Activated CD4-positive, alpha-beta T cell treated with anti-CD3 and anti-CD28 coated beads for 36 hours (primary cell): ENCODE data around the gene ZBP1. TPM values are rescaled to one million over a fixed set of nuclear protein-coding genes. Genes with fewer than 3 reads are reported as not detected.

Experiments used
- ATAC-seq: fragments of 200-7000 bp; cut with Tn5 transposase; one replicate; pipeline ENCODE4 v1.10.0; 2021; ENCODE audit warnings: mild to moderate bottlenecking, moderate library complexity
- CTCF ChIA-PET: fragments of 350-600 bp; sonication (Branson Sonifier 250); formaldehyde crosslinking; loops from one replicate; lab custom pipeline; 2021; ENCODE audit warnings: antibody characterized with exemption; lab: Charles Lee
- POLR2A ChIA-PET: fragments of 350-600 bp; sonication (Branson Sonifier 250); formaldehyde crosslinking; loops from one replicate; lab custom pipeline; 2021; ENCODE audit warnings: antibody characterized with exemption, inconsistent platforms; lab: Charles Lee
- DNase-seq: peaks from one replicate; pipeline ENCODE4 v3.0.0-alpha.2; 2020
- H3K27ac Mint-ChIP-seq: one replicate; pipeline ENCODE4 v1.8.0; 2021; ENCODE audit warnings: mixed read lengths
- H3K27me3 Mint-ChIP-seq: one replicate; pipeline ENCODE4 v1.8.0; 2021; ENCODE audit warnings: mixed read lengths
- H3K36me3 Mint-ChIP-seq: one replicate; pipeline ENCODE4 v1.8.0; 2021; ENCODE audit warnings: low read depth, mixed read lengths
- H3K4me1 Mint-ChIP-seq: one replicate; pipeline ENCODE4 v1.8.0; 2021; ENCODE audit warnings: mixed read lengths
- H3K4me3 Mint-ChIP-seq: one replicate; pipeline ENCODE4 v1.8.0; 2021; ENCODE audit warnings: mild to moderate bottlenecking, moderate library complexity, mixed read lengths
- H3K9me3 Mint-ChIP-seq: one replicate; pipeline ENCODE4 v1.8.0; 2021; ENCODE audit warnings: low read depth, mixed read lengths
- intact Hi-C, 2 experiments: fragments of 100-400 bp; cut with DNase I in 1 of 2; cut with micrococcal nuclease in 1 of 2; formaldehyde crosslinking; loops; one replicate each; pipeline versions ENCODE4 v1.14.2 to v1.15.1; 2022 to 2024; cut with DNase I, micrococcal nuclease
- total RNA-seq, 2 experiments: library from RNA; stranded (reverse); gene quantifications; one replicate each; pipeline ENCODE4 v1.2.3, GENCODE V29; 2021

The ZBP1 gene
- total RNA-seq, 2 experiments from 2014 or later: 0.30 to 1.4 TPM

DNA sequence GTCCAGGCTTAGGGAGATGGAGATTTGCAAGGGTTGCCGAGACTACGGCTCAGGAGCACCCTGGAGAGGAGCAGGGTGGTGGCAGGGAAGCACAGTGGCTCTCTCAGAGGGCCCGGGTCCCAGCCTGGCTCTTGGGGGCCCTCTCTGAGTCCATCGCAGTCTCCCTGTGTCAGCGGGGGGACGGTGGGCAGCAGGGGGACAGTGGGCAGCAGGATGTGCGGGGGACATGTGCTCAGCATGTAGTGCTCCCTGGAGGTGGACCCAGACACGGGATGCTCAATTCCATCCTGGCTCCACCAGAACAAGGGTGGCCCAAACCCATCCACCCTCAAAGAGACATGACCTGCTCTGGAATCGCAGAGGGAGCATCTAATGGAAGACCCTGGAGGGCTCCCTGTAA is 43.0 kb upstream of the ZBP1 start:
- H3K27ac Mint-ChIP-seq: no peak overlapping the region
- H3K27me3 Mint-ChIP-seq: no peaks in the 10 kb centered on the region
- POLR2A ChIA-PET: no interaction called here
- peaks cover 5% of the 10 kb centered on the region for H3K4me1 Mint-ChIP-seq
- no peaks in the 10 kb centered on the region for H3K9me3 Mint-ChIP-seq
- intact Hi-C loops: no loop called here
- CTCF ChIA-PET: no interaction called here
- H3K36me3 Mint-ChIP-seq: no peaks in the 10 kb centered on the region
- no peak overlapping the region for H3K4me3 Mint-ChIP-seq
- DNase-seq (peak; percentile 0), ATAC-seq (no peak)

GRCh38 chr20:57662456-57663240 is 42.4 kb upstream of the ZBP1 start:
- intact Hi-C loops: no loop called here
- no peak overlapping the region for H3K4me3 Mint-ChIP-seq
- CTCF ChIA-PET: no interaction called here
- DNase-seq (peak; percentile 0), ATAC-seq (no peak)
- H3K9me3 Mint-ChIP-seq: no peaks in the 10 kb centered on the region
- peaks cover 11% of the 10 kb centered on the region for H3K4me1 Mint-ChIP-seq
- no peaks in the 10 kb centered on the region for H3K36me3 Mint-ChIP-seq
- no peak overlapping the region for H3K27ac Mint-ChIP-seq
- H3K27me3 Mint-ChIP-seq: no peaks in the 10 kb centered on the region
- POLR2A ChIA-PET: no interaction called here

DNA sequence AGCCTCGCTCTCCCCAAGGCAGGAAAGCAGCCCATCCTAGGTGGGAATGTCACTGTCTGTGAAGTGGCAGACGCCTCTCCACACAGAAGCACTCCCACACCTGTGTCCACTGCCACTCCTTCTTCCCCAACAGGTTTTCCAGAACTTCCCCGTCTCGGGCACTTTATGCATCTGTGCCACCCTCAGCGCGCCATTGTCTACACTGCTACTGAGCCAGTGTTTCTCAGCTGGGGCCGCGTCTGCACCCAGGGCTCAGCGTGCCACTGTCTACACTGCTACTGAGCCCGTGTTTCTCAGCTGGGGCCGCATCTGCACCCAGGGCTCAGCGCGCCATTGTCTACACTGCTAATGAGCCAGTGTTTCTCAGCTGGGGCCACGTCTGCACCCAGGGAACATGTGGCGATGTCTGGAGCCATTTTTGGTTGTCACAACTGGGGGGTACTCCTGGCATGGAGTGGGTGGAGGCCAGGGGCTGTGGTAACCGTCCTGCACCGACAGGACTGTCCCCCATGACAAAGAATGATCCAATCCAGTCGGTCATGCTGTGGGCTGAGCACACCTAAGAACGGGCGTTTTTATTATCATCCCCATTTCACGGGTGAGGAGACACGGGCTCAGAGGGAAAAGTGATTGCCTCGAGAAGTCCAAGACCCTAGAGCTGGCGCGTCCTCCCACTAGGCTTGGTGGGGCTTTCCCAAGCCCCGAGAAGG is 41.7 kb upstream of the ZBP1 start:
- ATAC-seq (no peak), DNase-seq (no peak)
- POLR2A ChIA-PET: no interaction called here
- Mint-ChIP-seq H3K27me3 (no peaks in the 10 kb centered on the region), H3K27ac (no peak overlapping the region), H3K9me3 (no peaks in the 10 kb centered on the region), H3K4me1 (peaks cover 16% of the 10 kb centered on the region), H3K4me3 (no peak overlapping the region), H3K36me3 (no peaks in the 10 kb centered on the region)
- intact Hi-C loops: no loop called here
- CTCF ChIA-PET: no interaction called here

- H3K4me3 Mint-ChIP-seq: no peak overlapping the region
- H3K36me3 Mint-ChIP-seq: no peaks in the 10 kb centered on the region
- ATAC-seq (no peak), DNase-seq (peak; percentile 2)
- ChIA-PET CTCF (no interaction called here), POLR2A (no interaction called here)
- H3K27ac Mint-ChIP-seq: no peak overlapping the region
- no peaks in the 10 kb centered on the region for H3K27me3 Mint-ChIP-seq
- intact Hi-C loops: no loop called here
- no peaks in the 10 kb centered on the region for H3K9me3 Mint-ChIP-seq
- H3K4me1 Mint-ChIP-seq: peaks cover 16% of the 10 kb centered on the region
These were observed 40.9 kb upstream of the ZBP1 start for GRCh38 chr20:57660922-57661745.

DNA sequence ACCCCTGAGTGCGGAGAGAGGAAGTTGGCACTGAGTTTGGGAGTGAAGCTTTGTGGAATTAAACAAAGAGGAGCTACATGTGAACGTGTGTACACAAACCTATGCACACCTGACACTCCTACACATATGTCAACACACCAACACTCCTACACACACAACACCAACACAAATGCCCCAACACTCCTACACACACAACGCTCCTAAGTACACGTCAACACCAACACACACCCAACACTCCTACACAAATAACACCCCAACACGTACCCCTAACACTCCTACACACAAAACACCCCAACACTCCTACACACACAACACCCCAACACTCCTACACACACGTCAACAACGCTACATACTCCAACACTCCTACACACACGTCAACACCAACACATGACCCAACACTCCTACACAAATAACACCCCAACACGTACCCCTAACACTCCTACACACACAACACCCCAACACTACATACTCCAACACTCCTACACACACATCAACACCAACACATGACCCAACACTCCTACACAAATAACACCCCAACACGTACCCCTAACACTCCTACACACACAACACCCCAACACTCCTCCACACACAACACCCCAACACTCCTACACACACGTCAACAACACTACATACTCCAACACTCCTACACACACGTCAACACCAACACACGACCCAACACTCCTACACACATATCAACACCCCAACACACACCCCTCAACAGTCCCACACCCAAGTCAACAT is 40.1 kb upstream of the ZBP1 start:
- peaks cover 16% of the 10 kb centered on the region for H3K4me1 Mint-ChIP-seq
- no peak for DNase-seq
- intact Hi-C loops: no loop called here
- no peaks in the 10 kb centered on the region for H3K27me3 Mint-ChIP-seq
- H3K4me3 Mint-ChIP-seq: no peak overlapping the region
- H3K36me3 Mint-ChIP-seq: no peaks in the 10 kb centered on the region
- ATAC-seq: no peak
- no peaks in the 10 kb centered on the region for H3K9me3 Mint-ChIP-seq
- no peak overlapping the region for H3K27ac Mint-ChIP-seq
- ChIA-PET POLR2A (no interaction called here), CTCF (no interaction called here)

- DNase-seq (peak; percentile 3), ATAC-seq (no peak)
- peaks cover 16% of the 10 kb centered on the region for H3K4me1 Mint-ChIP-seq
- H3K4me3 Mint-ChIP-seq: no peak overlapping the region
- H3K27me3 Mint-ChIP-seq: no peaks in the 10 kb centered on the region
- no peaks in the 10 kb centered on the region for H3K36me3 Mint-ChIP-seq
- no peak overlapping the region for H3K27ac Mint-ChIP-seq
- intact Hi-C loops: loop anchor here in 1 of 2 experiments (10.0 kb wide), 1 partner anchor 545 kb away; no protein-coding TSS in a partner anchor
- CTCF ChIA-PET: no interaction called here
- no peaks in the 10 kb centered on the region for H3K9me3 Mint-ChIP-seq
- POLR2A ChIA-PET: interaction anchor here (1.0 kb wide), 1 partner anchor 30 kb away, joined by 3 read pairs; no protein-coding TSS in a partner anchor
These were observed 39.4 kb upstream of the ZBP1 start for GRCh38 chr20:57659517-57660180.

DNA sequence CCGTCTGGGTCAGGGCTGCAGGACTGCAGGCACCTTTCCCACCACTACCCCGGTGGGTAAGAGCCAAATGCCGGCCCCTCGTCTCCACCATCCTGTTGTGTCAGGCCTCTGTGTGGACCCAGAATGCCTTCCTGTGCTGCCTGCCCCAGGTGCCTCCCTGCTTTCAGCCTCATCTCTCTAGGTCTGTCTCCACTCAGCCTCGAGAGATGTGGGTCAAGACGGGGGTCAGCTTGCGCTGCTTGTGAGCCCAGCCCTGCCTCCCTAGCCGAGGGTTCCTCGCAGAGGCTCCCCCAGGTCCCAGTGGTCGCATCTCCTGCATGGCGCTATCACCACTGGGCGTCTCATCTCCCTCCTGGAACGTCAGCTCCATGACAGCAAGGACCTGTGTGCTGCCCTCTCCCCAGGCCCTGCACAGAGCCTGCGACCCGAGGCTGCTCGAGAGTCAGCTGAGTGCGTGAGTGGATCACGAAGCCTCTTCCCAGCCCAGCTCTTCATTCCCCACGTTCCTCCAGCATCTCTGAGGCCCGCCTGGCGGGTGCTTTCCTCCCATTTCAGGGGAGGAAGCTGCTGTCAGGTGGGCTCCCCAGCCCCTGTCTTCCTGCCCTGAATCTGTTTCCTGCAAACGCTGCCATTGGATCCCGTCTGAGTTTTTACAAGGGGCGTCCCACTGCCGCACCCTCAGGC is 38.7 kb upstream of the ZBP1 start:
- no peak overlapping the region for H3K27ac Mint-ChIP-seq
- ChIA-PET CTCF (no interaction called here), POLR2A (interaction anchor here (1.0 kb wide), 1 partner anchor 29 kb away, joined by 3 read pairs; no protein-coding TSS in a partner anchor)
- peaks cover 20% of the 10 kb centered on the region for H3K4me1 Mint-ChIP-seq
- no peak overlapping the region for H3K4me3 Mint-ChIP-seq
- H3K27me3 Mint-ChIP-seq: no peaks in the 10 kb centered on the region
- no peak for ATAC-seq
- peak; percentile 2 for DNase-seq
- H3K36me3 Mint-ChIP-seq: no peaks in the 10 kb centered on the region
- intact Hi-C loops: loop anchor here in 1 of 2 experiments (10.0 kb wide), 1 partner anchor 546 kb away; no protein-coding TSS in a partner anchor
- H3K9me3 Mint-ChIP-seq: no peaks in the 10 kb centered on the region

GRCh38 chr20:57658447-57658832 is 38.2 kb upstream of the ZBP1 start:
- ChIA-PET CTCF (no interaction called here), POLR2A (interaction anchor here (1.0 kb wide), 1 partner anchor 29 kb away, joined by 3 read pairs; no protein-coding TSS in a partner anchor)
- H3K27me3 Mint-ChIP-seq: no peaks in the 10 kb centered on the region
- H3K36me3 Mint-ChIP-seq: no peaks in the 10 kb centered on the region
- peak overlapping the region; percentile 82 for H3K27ac Mint-ChIP-seq
- DNase-seq (no peak), ATAC-seq (no peak)
- intact Hi-C loops: loop anchor here in 1 of 2 experiments (10.0 kb wide), 1 partner anchor 546 kb away; no protein-coding TSS in a partner anchor
- no peak overlapping the region for H3K4me3 Mint-ChIP-seq
- peaks cover 20% of the 10 kb centered on the region for H3K4me1 Mint-ChIP-seq
- no peaks in the 10 kb centered on the region for H3K9me3 Mint-ChIP-seq

- H3K27ac Mint-ChIP-seq: peak overlapping the region; percentile 82
- no peaks in the 10 kb centered on the region for H3K36me3 Mint-ChIP-seq
- H3K9me3 Mint-ChIP-seq: no peaks in the 10 kb centered on the region
- ChIA-PET POLR2A (no interaction called here), CTCF (no interaction called here)
- intact Hi-C loops: loop anchor here in 1 of 2 experiments (10.0 kb wide), 1 partner anchor 547 kb away; no protein-coding TSS in a partner anchor
- H3K27me3 Mint-ChIP-seq: no peaks in the 10 kb centered on the region
- H3K4me3 Mint-ChIP-seq: no peak overlapping the region
- H3K4me1 Mint-ChIP-seq: peaks cover 20% of the 10 kb centered on the region
- peak; percentile 84 for ATAC-seq
- DNase-seq: peak; percentile 67
These were observed 37.6 kb upstream of the ZBP1 start for GRCh38 chr20:57657535-57658446.
